Large intestine (tissue), 12 donors: ENCODE results near the gene BTNL9. TPM values are rescaled to one million over a fixed set of nuclear protein-coding genes. Genes with fewer than 3 reads are reported as not detected.
"Not testable (repeated sequence)": the region's sequence is repeated elsewhere in the genome, so short reads cannot be mapped to it uniquely, and the experiment has no call there.

Experiments used
- DNase-seq, 2 donors: peaks; one replicate each; pipeline versions ENCODE4 v3.0.0 to v3.0.0-alpha.2; 2013
- H3K27ac ChIP-seq: one replicate; pipeline ENCODE4 v1.5.1; 2013; ENCODE audit warnings: low read length
- H3K27me3 ChIP-seq: 2 replicates; pipeline ENCODE4 v1.6.1; 2013; ENCODE audit warnings: low read length; ENCODE audit not compliant: control insufficient read depth, insufficient read depth
- H3K36me3 ChIP-seq: 2 replicates; pipeline ENCODE4 v1.6.1; 2013; ENCODE audit warnings: low read length; ENCODE audit not compliant: control insufficient read depth, insufficient read depth
- H3K4me1 ChIP-seq: one replicate; pipeline ENCODE4 v1.6.1; 2013; ENCODE audit warnings: low read length; ENCODE audit not compliant: control insufficient read depth, insufficient read depth
- H3K4me3 ChIP-seq: one replicate; pipeline ENCODE4 v1.5.1; 2013; ENCODE audit warnings: low read length
- H3K9me3 ChIP-seq: one replicate; pipeline ENCODE4 v1.6.1; 2013; ENCODE audit warnings: mild to moderate bottlenecking, low read depth, low read length, moderate library complexity; ENCODE audit not compliant: control insufficient read depth
- WGBS: methylation state at CpG from one replicate; pipeline ENCODE4 v1.1.5; 2013; ENCODE audit warnings: low lambda C conversion rate; ENCODE audit not compliant: insufficient coverage; 5-methylcytosine and 5-hydroxymethylcytosine counted together
- long read RNA-seq, 11 donors: transcript quantifications; one replicate each; lab custom pipeline, GENCODE V29; 2026
- polyA plus RNA-seq: library from polyadenylated mRNA; unstranded; fragments of 120-200 nt; gene quantifications from one replicate; pipeline ENCODE4 v1.2.1, GENCODE V29; 2013

BTNL9 gene
- 11.6 TPM for polyA plus RNA-seq
- long read RNA-seq, donor 1: 0 reads
- long read RNA-seq, donor 2: 0 reads
- long read RNA-seq, donor 3: 0 reads
- long read RNA-seq, donor 4: 0 reads
- long read RNA-seq, donor 5, partial matches to known transcripts: 0 of 1 reads
- long read RNA-seq, donor 5, other reads (novel, unspliced or antisense): 0 of 1 reads
- long read RNA-seq, donor 6, partial matches to known transcripts: 0 of 1 reads
- long read RNA-seq, donor 6, other reads (novel, unspliced or antisense): 0 of 1 reads
- long read RNA-seq, donor 7: 0 reads
- long read RNA-seq, donor 8, partial matches to known transcripts: 0 of 2 reads
- long read RNA-seq, donor 8, other reads (novel, unspliced or antisense): 0 of 2 reads
- long read RNA-seq, donor 9: 0 reads
- long read RNA-seq, donor 10: 0 reads
- long read RNA-seq, donor 11: 0 reads

GRCh38 chr5:181039931-181040630, at the start of gene BTNL9:
Gene BTNL9, plus strand, starts transcription at chr5:181040266. Its CDS starts 5,224 bp downstream, at chr5:181045490.
- WGBS: 90% methylated on average over 6 of the region's 17 CpGs
- Histone ChIP-seq H3K27ac (no peak within 1 kb of the TSS), H3K9me3 (no peaks in the 10 kb centered on the region), H3K4me3 (no peak within 1 kb of the TSS), H3K4me1 (no peaks in the 10 kb centered on the region), H3K27me3 (peaks cover 8% of the 10 kb centered on the region), H3K36me3 (no peaks in the 10 kb centered on the region)
- DNase-seq: no peak

- Histone ChIP-seq H3K27me3 (no peaks in the 10 kb centered on the region), H3K27ac (peak overlapping the region; percentile 93), H3K4me3 (peak overlapping the region; percentile 70), H3K9me3 (no peaks in the 10 kb centered on the region), H3K4me1 (peaks cover 10% of the 10 kb centered on the region), H3K36me3 (peaks cover 10% of the 10 kb centered on the region)
- WGBS: no CpG with 5 or more reads among the region's 5 CpGs
- DNase-seq: peak; percentile 55 to 61
These were observed 49.2 kb upstream of the BTNL9 start for GRCh38 chr5:180990882-180991242.

- no peaks in the 10 kb centered on the region for H3K27me3 ChIP-seq
- H3K27ac ChIP-seq: no peak overlapping the region
- no peak overlapping the region for H3K4me3 ChIP-seq
- H3K9me3 ChIP-seq: no peaks in the 10 kb centered on the region
- DNase-seq: peak; percentile 29 to 47
- peaks cover 11% of the 10 kb centered on the region for H3K36me3 ChIP-seq
- H3K4me1 ChIP-seq: no peaks in the 10 kb centered on the region
These were observed 38.1 kb upstream of the BTNL9 start for GRCh38 chr5:181001947-181002346.

GRCh38 chr5:181005791-181006190, 34.3 kb upstream of the BTNL9 start:
- Histone ChIP-seq H3K27ac (no peak overlapping the region), H3K4me1 (no peaks in the 10 kb centered on the region), H3K36me3 (peaks cover 7% of the 10 kb centered on the region), H3K27me3 (no peaks in the 10 kb centered on the region), H3K4me3 (no peak overlapping the region), H3K9me3 (no peaks in the 10 kb centered on the region)
- WGBS: no CpG with 5 or more reads among the region's 9 CpGs
- peak in 1 of 2 donors; percentile 17 for DNase-seq

- Histone ChIP-seq H3K36me3 (no peaks in the 10 kb centered on the region), H3K9me3 (no peaks in the 10 kb centered on the region), H3K27me3 (no peaks in the 10 kb centered on the region), H3K4me3 (no peak overlapping the region), H3K27ac (no peak overlapping the region), H3K4me1 (no peaks in the 10 kb centered on the region)
- DNase-seq: no peak
- WGBS: no CpG with 5 or more reads among the region's 6 CpGs
These were observed 31.9 kb upstream of the BTNL9 start for GRCh38 chr5:181008136-181008535.

- not testable (repeated sequence) for DNase-seq
- WGBS: no CpG with 5 or more reads among the region's 4 CpGs
These were observed 30.0 kb upstream of the BTNL9 start for GRCh38 chr5:181010018-181010417.

GRCh38 chr5:181014654-181015053, 25.4 kb upstream of the BTNL9 start:
- not testable (repeated sequence) for H3K27ac ChIP-seq, H3K9me3 ChIP-seq

More at GRCh38 chr5:181010018-181010417, 30.0 kb upstream of the BTNL9 start:
- H3K36me3 ChIP-seq, H3K27ac ChIP-seq, H3K4me3 ChIP-seq, H3K27me3 ChIP-seq, H3K4me1 ChIP-seq, H3K9me3 ChIP-seq: not testable (repeated sequence)

GRCh38 chr5:181017448-181017847, 22.6 kb upstream of the BTNL9 start:
- WGBS: no CpG with 5 or more reads among the region's 3 CpGs
- H3K36me3 ChIP-seq, H3K4me1 ChIP-seq, DNase-seq, H3K9me3 ChIP-seq, H3K27me3 ChIP-seq, H3K27ac ChIP-seq, H3K4me3 ChIP-seq: not testable (repeated sequence)

More at GRCh38 chr5:181014654-181015053, 25.4 kb upstream of the BTNL9 start:
- not testable (repeated sequence) for H3K4me3 ChIP-seq, H3K36me3 ChIP-seq, H3K27me3 ChIP-seq, DNase-seq, H3K4me1 ChIP-seq

GRCh38 chr5:181020688-181021087, 19.4 kb upstream of the BTNL9 start:
- Histone ChIP-seq H3K36me3 (no peaks in the 10 kb centered on the region), H3K9me3 (peaks cover 7% of the 10 kb centered on the region), H3K4me3 (no peak overlapping the region), H3K27me3 (no peaks in the 10 kb centered on the region), H3K27ac (no peak overlapping the region), H3K4me1 (no peaks in the 10 kb centered on the region)
- no peak for DNase-seq
- WGBS: no CpG with 5 or more reads among the region's 3 CpGs

- Histone ChIP-seq H3K4me3 (no peak overlapping the region), H3K9me3 (peaks cover 7% of the 10 kb centered on the region), H3K36me3 (no peaks in the 10 kb centered on the region), H3K4me1 (no peaks in the 10 kb centered on the region), H3K27ac (no peak overlapping the region), H3K27me3 (no peaks in the 10 kb centered on the region)
- WGBS: no CpG with 5 or more reads among the region's 1 CpG
- DNase-seq: no peak
These were observed 15.6 kb upstream of the BTNL9 start for GRCh38 chr5:181024245-181025064.
